Measurements from ENCODE around the gene ODF2. TPM values are rescaled to one million over a fixed set of nuclear protein-coding genes. Genes with fewer than 3 reads are reported as not detected.
"Not testable (repeated sequence)": the region's sequence is repeated elsewhere in the genome, so short reads cannot be mapped to it uniquely, and the experiment has no call there.

Gene ODF2
- total and polyA plus RNA-seq, 7 experiments from 2014 or later: 15.7 to 52.8 (median 29.0) TPM

DNA sequence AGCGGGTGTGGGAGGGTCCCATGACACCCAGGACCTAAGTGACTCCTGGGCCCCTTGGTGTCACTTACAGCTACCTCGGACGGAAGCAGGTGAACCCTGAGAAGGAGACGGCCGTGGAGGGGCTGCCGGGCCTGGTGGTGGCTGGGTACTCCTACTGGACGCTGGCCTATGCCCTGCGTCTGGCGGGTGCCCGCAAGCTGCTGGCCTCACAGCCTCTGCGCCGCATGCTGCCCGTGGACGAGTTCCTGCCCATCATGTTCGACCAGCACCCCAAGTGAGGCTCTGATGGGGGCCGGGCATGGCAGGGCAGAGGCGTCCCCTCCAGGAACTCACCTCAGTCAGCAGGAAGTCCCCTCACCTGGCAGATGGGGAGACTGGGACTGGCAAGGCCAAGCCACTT is 21.5 kb upstream of the ODF2 start:
- Mint-ChIP-seq H3K27me3 (no peaks in the 10 kb centered on the region), H3K4me1 (peaks cover 0 to 6% (median 3%) of the 10 kb centered on the region in 7 donors), H3K36me3 (no peaks in the 10 kb centered on the region), H3K27ac (no peak overlapping the region), H3K9me3 (no peaks in the 10 kb centered on the region), H3K4me3 (no peak overlapping the region)
- no peaks in the 10 kb centered on the region for H3K27me3 ChIP-seq (ENCODE audit: control insufficient read depth in 2 of 2, insufficient read depth in 2 of 2, low read length in 2 of 2)
- intact Hi-C loops (cut with micrococcal nuclease): no loop called here
- ATAC-seq (no peak), DNase-seq (no peak)
- no peaks in the 10 kb centered on the region for H3K36me3 ChIP-seq (ENCODE audit: control insufficient read depth in 2 of 3, insufficient read depth in 3 of 3, low read length in 3 of 3)
- POLR2A ChIA-PET: no interaction called here
- no peak overlapping the region for H3K4me3 ChIP-seq (ENCODE audit: low read length)
- no peak overlapping the region for H3K27ac ChIP-seq (ENCODE audit: low read depth, low read length)
- no peaks in the 10 kb centered on the region for H3K9me3 ChIP-seq (ENCODE audit: control insufficient read depth in 2 of 3, low read length in 3 of 3)
- H3K4me1 ChIP-seq (ENCODE audit: control insufficient read depth in 2 of 2, insufficient read depth in 2 of 2, low read length in 2 of 2): no peaks in the 10 kb centered on the region
- CTCF ChIA-PET: no interaction called here

DNA sequence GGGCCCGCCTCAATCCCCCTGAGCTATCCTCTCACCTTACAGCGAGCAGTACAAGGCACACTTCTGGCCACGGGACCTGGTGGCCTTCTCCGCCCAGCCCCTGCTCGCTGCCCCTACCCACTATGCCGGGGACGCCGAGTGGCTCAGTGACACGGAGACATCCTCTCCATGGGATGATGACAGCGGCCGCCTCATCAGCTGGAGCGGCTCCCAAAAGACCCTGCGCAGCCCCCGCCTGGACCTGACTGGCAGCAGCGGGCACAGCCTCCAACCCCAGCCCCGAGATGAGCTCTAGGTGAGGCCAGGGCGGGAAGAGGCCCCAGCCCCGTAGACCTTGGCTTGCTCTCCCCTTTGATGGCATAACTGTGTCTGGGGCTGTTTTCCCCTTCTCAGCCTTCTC is 20.2 kb upstream of the ODF2 start:
- H3K36me3 ChIP-seq (ENCODE audit: control insufficient read depth in 2 of 3, insufficient read depth in 3 of 3, low read length in 3 of 3): no peaks in the 10 kb centered on the region
- no peaks in the 10 kb centered on the region for H3K9me3 ChIP-seq (ENCODE audit: control insufficient read depth in 2 of 3, low read length in 3 of 3)
- Mint-ChIP-seq H3K4me1 (peaks cover 0 to 6% (median 4%) of the 10 kb centered on the region in 7 donors), H3K36me3 (no peaks in the 10 kb centered on the region), H3K4me3 (no peak overlapping the region), H3K27me3 (no peaks in the 10 kb centered on the region), H3K9me3 (no peaks in the 10 kb centered on the region), H3K27ac (no peak overlapping the region)
- ChIA-PET POLR2A (no interaction called here), CTCF (no interaction called here)
- H3K27ac ChIP-seq (ENCODE audit: low read depth, low read length): no peak overlapping the region
- no peaks in the 10 kb centered on the region for H3K4me1 ChIP-seq (ENCODE audit: control insufficient read depth in 2 of 2, insufficient read depth in 2 of 2, low read length in 2 of 2)
- intact Hi-C loops (cut with micrococcal nuclease): no loop called here
- H3K4me3 ChIP-seq (ENCODE audit: low read length): no peak overlapping the region
- H3K27me3 ChIP-seq (ENCODE audit: control insufficient read depth in 2 of 2, insufficient read depth in 2 of 2, low read length in 2 of 2): no peaks in the 10 kb centered on the region
- no peak for DNase-seq
- no peak for ATAC-seq

DNA sequence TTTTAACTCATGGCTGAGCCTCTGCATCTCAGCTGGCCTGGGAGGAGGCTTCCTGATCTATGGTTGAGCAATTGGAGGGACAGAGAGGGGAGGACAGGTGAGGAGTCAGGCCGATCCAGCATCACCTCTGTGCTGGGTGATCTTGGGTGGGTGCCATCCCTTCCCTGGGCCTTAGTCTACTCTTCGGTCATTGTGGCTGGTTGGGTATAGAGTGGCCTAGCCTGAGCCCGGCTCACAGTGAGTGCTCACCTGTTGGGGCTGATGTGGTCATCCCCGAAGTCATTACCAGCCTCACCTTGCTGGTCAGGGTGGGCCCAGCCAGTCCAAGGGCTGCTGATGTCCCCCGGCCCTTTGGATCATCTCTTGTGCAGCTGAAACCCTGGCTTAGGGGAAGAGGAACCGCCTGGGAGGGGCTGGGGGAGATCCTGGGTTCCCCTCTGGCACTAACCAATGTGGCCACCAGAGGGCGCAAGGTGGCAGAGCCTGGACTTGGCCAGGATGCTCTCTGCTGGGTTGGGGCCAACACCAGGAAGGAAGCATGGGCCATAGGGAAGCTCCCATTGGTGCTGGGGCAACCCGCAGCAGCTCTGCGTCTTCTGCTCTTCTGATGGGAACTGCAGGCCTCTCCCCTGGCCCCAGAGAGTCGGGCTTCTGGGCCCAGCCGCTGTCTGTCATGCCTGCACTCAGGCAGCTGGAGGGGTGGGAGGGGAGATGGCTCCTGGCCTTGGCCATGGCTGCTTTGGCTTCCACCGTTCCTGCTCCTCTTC is 17.3 kb upstream of the ODF2 start:
- no peak overlapping the region for H3K4me3 Mint-ChIP-seq
- H3K4me1 Mint-ChIP-seq: peaks cover 0 to 6% (median 4%) of the 10 kb centered on the region in 7 donors
- DNase-seq (peak; percentile 40 to 86 (median 70)), ATAC-seq (peak; percentile 97)
- H3K27ac Mint-ChIP-seq: no peak overlapping the region
- no peaks in the 10 kb centered on the region for H3K9me3 Mint-ChIP-seq
- Histone ChIP-seq H3K27me3 (ENCODE audit: control insufficient read depth in 2 of 2, insufficient read depth in 2 of 2, low read length in 2 of 2) (no peaks in the 10 kb centered on the region), H3K36me3 (ENCODE audit: control insufficient read depth in 2 of 3, insufficient read depth in 3 of 3, low read length in 3 of 3) (no peaks in the 10 kb centered on the region), H3K9me3 (ENCODE audit: control insufficient read depth in 2 of 3, low read length in 3 of 3) (no peaks in the 10 kb centered on the region), H3K27ac (ENCODE audit: low read depth, low read length) (no peak overlapping the region), H3K4me3 (ENCODE audit: low read length) (no peak overlapping the region), H3K4me1 (ENCODE audit: control insufficient read depth in 2 of 2, insufficient read depth in 2 of 2, low read length in 2 of 2) (no peaks in the 10 kb centered on the region)
- H3K27me3 Mint-ChIP-seq: no peaks in the 10 kb centered on the region
- no peaks in the 10 kb centered on the region for H3K36me3 Mint-ChIP-seq
- ChIA-PET CTCF (interaction anchor here (0.7 to 1.5 kb wide), 4 partner anchors 9 to 143 kb away, joined by 3 to 7 read pairs (median 3); no protein-coding TSS in a partner anchor), POLR2A (interaction anchor here (0.6 kb wide), 1 partner anchor 157 kb away, joined by 3 read pairs; no protein-coding TSS in a partner anchor)
- intact Hi-C loops (cut with micrococcal nuclease): loop anchor here (1.0 to 2.0 kb wide), 5 partner anchors 18 to 114 kb away; partner anchors contain the start of genes ODF2 (in 2 of the 2), GLE1 (in 1 of the 2) and SPTAN1 (in 1 of the 2)

DNA sequence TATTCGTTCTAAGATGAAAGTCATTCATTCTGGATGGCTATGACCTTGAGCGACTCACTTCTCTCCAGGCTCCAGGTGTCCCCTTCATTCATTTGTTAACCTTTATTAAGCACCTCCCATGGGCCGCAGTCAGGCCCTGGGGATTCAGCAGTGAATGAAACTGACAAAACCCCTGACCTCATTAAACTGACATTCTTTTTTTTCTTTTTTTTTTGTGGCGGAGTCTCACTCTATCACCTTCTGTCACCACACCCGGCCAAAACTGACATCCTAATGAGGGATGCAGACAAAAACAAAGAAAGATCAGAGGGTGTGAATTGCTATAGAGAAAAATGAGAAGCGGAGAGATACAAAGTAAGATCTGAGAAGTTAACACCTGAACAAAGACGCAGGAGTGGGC is 16.5 kb upstream of the ODF2 start:
- CTCF ChIA-PET: interaction anchor here (0.6 to 1.5 kb wide), 3 partner anchors 8 to 219 kb away, joined by 3 to 4 read pairs (median 3); no protein-coding TSS in a partner anchor
- no peak overlapping the region for H3K27ac ChIP-seq (ENCODE audit: low read depth, low read length)
- H3K36me3 ChIP-seq (ENCODE audit: control insufficient read depth in 2 of 3, insufficient read depth in 3 of 3, low read length in 3 of 3): no peaks in the 10 kb centered on the region
- no peaks in the 10 kb centered on the region for H3K36me3 Mint-ChIP-seq
- no peaks in the 10 kb centered on the region for H3K9me3 ChIP-seq (ENCODE audit: control insufficient read depth in 2 of 3, low read length in 3 of 3)
- no peak overlapping the region for H3K4me3 ChIP-seq (ENCODE audit: low read length)
- DNase-seq: no peak
- no peaks in the 10 kb centered on the region for H3K9me3 Mint-ChIP-seq
- H3K27ac Mint-ChIP-seq: peak overlapping the region in 1 of 9 donors; percentile 51
- H3K4me1 Mint-ChIP-seq: peaks cover 0 to 6% (median 4%) of the 10 kb centered on the region in 7 donors
- intact Hi-C loops (cut with micrococcal nuclease): loop anchor here (2.0 kb wide), 2 partner anchors 66 to 114 kb away; partner anchors contain the start of genes GLE1 (in 1 of the 2) and SPTAN1 (in 1 of the 2)
- H3K27me3 Mint-ChIP-seq: no peaks in the 10 kb centered on the region
- POLR2A ChIA-PET: no interaction called here
- ATAC-seq: no peak
- H3K4me1 ChIP-seq (ENCODE audit: control insufficient read depth in 2 of 2, insufficient read depth in 2 of 2, low read length in 2 of 2): no peaks in the 10 kb centered on the region
- no peaks in the 10 kb centered on the region for H3K27me3 ChIP-seq (ENCODE audit: control insufficient read depth in 2 of 2, insufficient read depth in 2 of 2, low read length in 2 of 2)
- no peak overlapping the region for H3K4me3 Mint-ChIP-seq

DNA sequence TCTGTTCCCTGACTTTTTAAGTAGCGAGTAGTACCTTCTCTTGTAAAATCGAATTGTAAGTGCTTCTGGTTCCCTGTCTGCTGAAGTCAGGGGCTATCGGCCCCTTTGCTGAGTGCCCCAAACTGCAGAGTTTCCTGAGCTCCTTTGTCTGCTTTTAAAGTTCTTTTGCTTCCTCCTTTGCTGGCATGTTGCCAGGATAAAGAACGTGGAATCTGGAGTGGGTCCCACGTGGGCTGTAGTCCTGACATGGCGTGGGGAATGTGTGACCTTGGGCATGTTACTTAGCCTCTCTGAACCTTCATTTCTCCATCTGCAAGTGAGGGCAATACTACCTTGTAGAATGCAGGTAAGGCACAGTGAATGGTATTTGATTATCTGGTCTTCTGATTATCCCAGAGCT is 13.7 kb upstream of the ODF2 start:
- peaks cover 0 to 6% (median 4%) of the 10 kb centered on the region in 7 donors for H3K4me1 Mint-ChIP-seq
- no peaks in the 10 kb centered on the region for H3K9me3 ChIP-seq (ENCODE audit: control insufficient read depth in 2 of 3, low read length in 3 of 3)
- H3K27ac ChIP-seq (ENCODE audit: low read depth, low read length): no peak overlapping the region
- DNase-seq: no peak
- no peak for ATAC-seq
- H3K27me3 Mint-ChIP-seq: no peaks in the 10 kb centered on the region
- H3K36me3 ChIP-seq (ENCODE audit: control insufficient read depth in 2 of 3, insufficient read depth in 3 of 3, low read length in 3 of 3): no peaks in the 10 kb centered on the region
- CTCF ChIA-PET: no interaction called here
- no peak overlapping the region for H3K4me3 ChIP-seq (ENCODE audit: low read length)
- no peaks in the 10 kb centered on the region for H3K27me3 ChIP-seq (ENCODE audit: control insufficient read depth in 2 of 2, insufficient read depth in 2 of 2, low read length in 2 of 2)
- no peaks in the 10 kb centered on the region for H3K36me3 Mint-ChIP-seq
- no peaks in the 10 kb centered on the region for H3K9me3 Mint-ChIP-seq
- intact Hi-C loops (cut with micrococcal nuclease): no loop called here
- no peak overlapping the region for H3K27ac Mint-ChIP-seq
- H3K4me3 Mint-ChIP-seq: no peak overlapping the region
- POLR2A ChIA-PET: interaction anchor here (1.2 kb wide), 1 partner anchor 23 kb away, joined by 3 read pairs; no protein-coding TSS in a partner anchor
- H3K4me1 ChIP-seq (ENCODE audit: control insufficient read depth in 2 of 2, insufficient read depth in 2 of 2, low read length in 2 of 2): no peaks in the 10 kb centered on the region

DNA sequence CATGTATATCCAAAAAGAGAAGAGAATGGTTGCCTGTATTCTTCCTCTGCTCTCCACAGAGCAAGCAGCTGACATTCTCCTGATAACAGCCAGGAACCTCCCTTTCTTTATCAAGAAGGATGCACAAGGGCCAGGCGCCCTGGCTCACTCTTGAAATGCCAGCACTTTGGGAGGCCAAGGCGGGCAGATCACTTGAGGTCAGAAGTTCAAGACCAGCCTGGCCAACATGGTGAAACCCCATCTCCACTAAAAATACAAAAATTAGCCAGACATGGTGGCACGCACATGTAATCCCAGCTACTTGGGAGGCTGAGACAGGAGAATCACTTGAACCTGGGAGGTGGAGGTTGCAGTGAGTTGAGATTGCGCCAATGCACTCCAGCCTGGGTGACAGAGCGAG is 9.3 kb upstream of the ODF2 start:
- ATAC-seq, POLR2A ChIA-PET: not testable (repeated sequence)
- CTCF ChIA-PET: interaction anchor here (0.9 kb wide), 1 partner anchor 8 kb away, joined by 3 read pairs; no protein-coding TSS in a partner anchor

More for the DNA sequence above, 9.3 kb upstream of the ODF2 start:
- H3K36me3 ChIP-seq (ENCODE audit: control insufficient read depth in 2 of 3, insufficient read depth in 3 of 3, low read length in 3 of 3); H3K27ac Mint-ChIP-seq; H3K27ac ChIP-seq (ENCODE audit: low read depth, low read length); H3K9me3 ChIP-seq (ENCODE audit: control insufficient read depth in 2 of 3, low read length in 3 of 3); H3K9me3 Mint-ChIP-seq; intact Hi-C loops (cut with micrococcal nuclease); H3K4me3 Mint-ChIP-seq; H3K27me3 ChIP-seq (ENCODE audit: control insufficient read depth in 2 of 2, insufficient read depth in 2 of 2, low read length in 2 of 2); H3K27me3 Mint-ChIP-seq; H3K4me3 ChIP-seq (ENCODE audit: low read length); DNase-seq; H3K36me3 Mint-ChIP-seq; H3K4me1 Mint-ChIP-seq; H3K4me1 ChIP-seq (ENCODE audit: control insufficient read depth in 2 of 2, insufficient read depth in 2 of 2, low read length in 2 of 2): not testable (repeated sequence)

All from naive thymus-derived CD4-positive, alpha-beta T cell (primary cell).